B cell (primary cell): Measurements from ENCODE around the gene PLCL1. TPM values are rescaled to one million over a fixed set of nuclear protein-coding genes. Genes with fewer than 3 reads are reported as not detected.

Source experiments
- ATAC-seq: fragments of 200-7000 bp; cut with Tn5 transposase; one replicate; pipeline ENCODE4 v1.10.0; 2021; ENCODE audit warnings: low read depth, mild to moderate bottlenecking, moderate number of reproducible peaks, moderate library complexity
- CTCF ChIA-PET: fragments of 350-600 bp; sonication (Branson Sonifier 250); formaldehyde crosslinking; loops from one replicate; lab custom pipeline; 2021; ENCODE audit warnings: antibody characterized with exemption, inconsistent platforms; lab: Charles Lee
- POLR2A ChIA-PET: fragments of 350-600 bp; sonication (Branson Sonifier 250); formaldehyde crosslinking; loops from one replicate; lab custom pipeline; 2021; ENCODE audit warnings: antibody characterized with exemption; lab: Charles Lee
- DNase-seq: peaks from one replicate; pipeline ENCODE4 v3.0.0; 2013
- H2AFZ ChIP-seq: 2 replicates; pipeline ENCODE4 v1.6.1; 2012; ENCODE audit warnings: mild to moderate bottlenecking, low read depth, low read length; ENCODE audit not compliant: insufficient read depth, poor library complexity, severe bottlenecking
- H3K27ac ChIP-seq, 2 donors: 1 replicate in 1 of 2; 2 replicates in 1 of 2; pipeline ENCODE4 v1.5.1; 2012 to 2013; ENCODE audit warnings: low read length in 2 of 2, mild to moderate bottlenecking in 2 of 2, moderate library complexity in 1 of 2
- H3K27me3 ChIP-seq, 4 experiments: fragments of 200-600 bp in 1 of 4; sonication (generic) in 1 of 4; replicated peaks in 1 of 4; 1 replicate in 2 of 4; 2 replicates in 2 of 4; pipeline versions ENCODE4 v1.6.1 to v1.7.0; 2013 to 2016; ENCODE audit warnings: low read length in 3 of 4, mild to moderate bottlenecking in 2 of 4, mixed read lengths in 1 of 4, moderate library complexity in 1 of 4; ENCODE audit not compliant: insufficient read depth in 4 of 4, control insufficient read depth in 3 of 4; ENCODE audit errors: control extremely low read depth in 1 of 4
- H3K36me3 ChIP-seq, 2 experiments: replicated peaks in 1 of 2; 1 replicate in 1 of 2; 2 replicates in 1 of 2; pipeline versions ENCODE4 v1.6.1 to v1.7.1; 2013; ENCODE audit warnings: low read length in 1 of 2; ENCODE audit not compliant: insufficient read depth in 2 of 2, control insufficient read depth in 1 of 2; ENCODE audit errors: control extremely low read depth in 1 of 2, extremely low read depth in 1 of 2
- H3K4me1 ChIP-seq, 2 donors: fragments of 200-600 bp in 1 of 2; sonication (generic) in 1 of 2; 1 replicate in 1 of 2; 2 replicates in 1 of 2; pipeline versions ENCODE4 v1.5.1 to v1.6.1; 2013 to 2017; ENCODE audit warnings: low read length in 2 of 2; ENCODE audit not compliant: control insufficient read depth in 2 of 2, insufficient read depth in 2 of 2
- H3K4me2 ChIP-seq: replicated peaks from 2 replicates; pipeline ENCODE3; 2012; ENCODE audit warnings: mild to moderate bottlenecking, low read depth, low read length; ENCODE audit not compliant: poor library complexity, severe bottlenecking
- H3K4me3 ChIP-seq, 5 experiments: fragments of 200-600 bp in 1 of 5; sonication (generic) in 1 of 5; 1 replicate in 3 of 5; 2 replicates in 2 of 5; pipeline versions ENCODE4 v1.5.1 to v1.7.0; 2011 to 2016; ENCODE audit warnings: low read length in 4 of 5, mild to moderate bottlenecking in 4 of 5, low read depth in 2 of 5, control low read depth in 1 of 5, moderate library complexity in 1 of 5; ENCODE audit not compliant: insufficient read depth in 1 of 5; ENCODE audit errors: control extremely low read depth in 1 of 5, extremely low read depth in 1 of 5
- H3K79me2 ChIP-seq: fragments of 200-600 bp; sonication (generic); one replicate; pipeline ENCODE4 v1.6.0; 2016; ENCODE audit warnings: low read length; ENCODE audit not compliant: control insufficient read depth, insufficient read depth
- H3K9ac ChIP-seq: fragments of 200-600 bp; sonication (generic); 2 replicates; pipeline ENCODE4 v1.6.1; 2017; ENCODE audit warnings: mild to moderate bottlenecking, low read length, moderate library complexity
- H3K9me3 ChIP-seq, 3 donors: one replicate each; pipeline versions ENCODE4 v1.6.1 to v1.7.1; 2013; ENCODE audit warnings: low read length in 2 of 3; ENCODE audit not compliant: control insufficient read depth in 2 of 3, insufficient read depth in 1 of 3; ENCODE audit errors: control extremely low read depth in 1 of 3
- H4K20me1 ChIP-seq: 2 replicates; pipeline ENCODE4 v1.6.0; 2012; ENCODE audit warnings: mild to moderate bottlenecking, low read length; ENCODE audit not compliant: insufficient read depth, control insufficient read depth, poor library complexity, severe bottlenecking
- H3K27ac Mint-ChIP-seq: one replicate; pipeline ENCODE4 v1.8.0; 2021; ENCODE audit warnings: mixed read lengths
- H3K27me3 Mint-ChIP-seq: one replicate; pipeline ENCODE4 v1.8.0; 2021; ENCODE audit warnings: mixed read lengths
- H3K4me1 Mint-ChIP-seq: one replicate; pipeline ENCODE4 v1.8.0; 2021; ENCODE audit warnings: mixed read lengths
- H3K4me3 Mint-ChIP-seq: one replicate; pipeline ENCODE4 v1.8.0; 2021; ENCODE audit warnings: mixed read lengths
- H3K9me3 Mint-ChIP-seq: one replicate; pipeline ENCODE4 v1.8.0; 2022; ENCODE audit warnings: mixed read lengths; ENCODE audit not compliant: insufficient read depth
- EZH2 ChIP-seq: IDR thresholded peaks from 2 replicates; pipeline ENCODE4 v1.6.1; 2012; ENCODE audit warnings: borderline replicate concordance, low read depth, mild to moderate bottlenecking, moderate library complexity, low read length; ENCODE audit not compliant: insufficient read depth, poor library complexity, severe bottlenecking
- WGBS: methylation state at CpG from one replicate; pipeline ENCODE4 v1.1.5; 2013; ENCODE audit warnings: missing lambda C conversion rate; ENCODE audit not compliant: insufficient coverage; 5-methylcytosine and 5-hydroxymethylcytosine counted together
- intact Hi-C: fragments of 100-400 bp; cut with micrococcal nuclease; formaldehyde crosslinking; loops from one replicate; pipeline ENCODE4 v1.10.0; 2022
- polyA plus RNA-seq: library from polyadenylated mRNA; depleted of rRNA; stranded (reverse); fragments of >200 nt; gene quantifications from 2 replicates; pipeline ENCODE4 v1.2.3, GENCODE V29; 2012
- total RNA-seq, 2 donors: library from RNA; stranded (reverse); fragments of 120-200 nt in 1 of 2; gene quantifications; 1 replicate in 1 of 2; 2 replicates in 1 of 2; pipeline versions ENCODE4 v1.2.3 to v1.2.4, GENCODE V29; 2013 to 2022
- TF ChIP-seq, protein P1 (sequence below): fragments of 200-600 bp; IDR thresholded peaks from one replicate; pipeline ENCODE4 v1.8.0; 2022; ENCODE audit warnings: antibody characterized with exemption, mild to moderate bottlenecking

PLCL1 gene
- total and polyA plus RNA-seq, 2 donors (not counting 1 experiment from before 2014, with no cell fraction given): 0.07 to 0.25 TPM

DNA sequence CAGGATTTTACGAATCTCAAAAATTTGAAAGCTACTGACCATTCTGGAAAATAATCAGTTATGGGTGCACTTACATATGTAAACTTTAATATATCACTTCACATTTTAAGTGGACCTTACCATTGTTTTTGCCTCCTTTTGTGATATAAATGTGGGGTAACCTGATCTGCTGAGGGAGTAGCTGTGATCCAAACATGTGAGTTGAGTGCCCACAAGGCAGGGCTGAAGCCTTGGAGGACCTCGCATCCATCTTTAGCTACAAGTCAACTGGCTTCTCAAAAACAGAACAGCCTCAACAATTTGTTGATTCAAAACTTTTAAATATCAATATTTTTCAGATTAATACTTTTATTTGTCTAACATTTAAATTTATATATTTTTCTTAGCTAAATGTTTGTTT, 178.2 kb downstream of the PLCL1 start:
- Histone ChIP-seq H3K27me3 (no peaks in the 10 kb centered on the region), H3K36me3 (no peaks in the 10 kb centered on the region), H2AFZ (no peak overlapping the region), H3K9ac (no peak overlapping the region), H3K79me2 (no peaks in the 10 kb centered on the region), H4K20me1 (no peaks in the 10 kb centered on the region), H3K4me3 (no peak overlapping the region), H3K27ac (no peak overlapping the region), H3K4me2 (no peak overlapping the region), H3K4me1 (no peaks in the 10 kb centered on the region), H3K9me3 (no peaks in the 10 kb centered on the region)
- POLR2A ChIA-PET: no interaction called here
- TF ChIP-seq, protein P1, sequence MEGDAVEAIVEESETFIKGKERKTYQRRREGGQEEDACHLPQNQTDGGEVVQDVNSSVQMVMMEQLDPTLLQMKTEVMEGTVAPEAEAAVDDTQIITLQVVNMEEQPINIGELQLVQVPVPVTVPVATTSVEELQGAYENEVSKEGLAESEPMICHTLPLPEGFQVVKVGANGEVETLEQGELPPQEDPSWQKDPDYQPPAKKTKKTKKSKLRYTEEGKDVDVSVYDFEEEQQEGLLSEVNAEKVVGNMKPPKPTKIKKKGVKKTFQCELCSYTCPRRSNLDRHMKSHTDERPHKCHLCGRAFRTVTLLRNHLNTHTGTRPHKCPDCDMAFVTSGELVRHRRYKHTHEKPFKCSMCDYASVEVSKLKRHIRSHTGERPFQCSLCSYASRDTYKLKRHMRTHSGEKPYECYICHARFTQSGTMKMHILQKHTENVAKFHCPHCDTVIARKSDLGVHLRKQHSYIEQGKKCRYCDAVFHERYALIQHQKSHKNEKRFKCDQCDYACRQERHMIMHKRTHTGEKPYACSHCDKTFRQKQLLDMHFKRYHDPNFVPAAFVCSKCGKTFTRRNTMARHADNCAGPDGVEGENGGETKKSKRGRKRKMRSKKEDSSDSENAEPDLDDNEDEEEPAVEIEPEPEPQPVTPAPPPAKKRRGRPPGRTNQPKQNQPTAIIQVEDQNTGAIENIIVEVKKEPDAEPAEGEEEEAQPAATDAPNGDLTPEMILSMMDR: no peak
- no peak for TF ChIP-seq EZH2
- ATAC-seq (no peak), DNase-seq (no peak)
- 78% methylated on average over 1 of the region's 2 CpGs for whole genome bisulfite sequencing
- CTCF ChIA-PET: no interaction called here
- peaks cover 3% of the 10 kb centered on the region for H3K27me3 Mint-ChIP-seq
- intact Hi-C loops: no loop called here
- no peaks in the 10 kb centered on the region for H3K4me1 Mint-ChIP-seq
- no peak overlapping the region for H3K4me3 Mint-ChIP-seq
- H3K9me3 Mint-ChIP-seq: no peaks in the 10 kb centered on the region
- no peak overlapping the region for H3K27ac Mint-ChIP-seq

DNA sequence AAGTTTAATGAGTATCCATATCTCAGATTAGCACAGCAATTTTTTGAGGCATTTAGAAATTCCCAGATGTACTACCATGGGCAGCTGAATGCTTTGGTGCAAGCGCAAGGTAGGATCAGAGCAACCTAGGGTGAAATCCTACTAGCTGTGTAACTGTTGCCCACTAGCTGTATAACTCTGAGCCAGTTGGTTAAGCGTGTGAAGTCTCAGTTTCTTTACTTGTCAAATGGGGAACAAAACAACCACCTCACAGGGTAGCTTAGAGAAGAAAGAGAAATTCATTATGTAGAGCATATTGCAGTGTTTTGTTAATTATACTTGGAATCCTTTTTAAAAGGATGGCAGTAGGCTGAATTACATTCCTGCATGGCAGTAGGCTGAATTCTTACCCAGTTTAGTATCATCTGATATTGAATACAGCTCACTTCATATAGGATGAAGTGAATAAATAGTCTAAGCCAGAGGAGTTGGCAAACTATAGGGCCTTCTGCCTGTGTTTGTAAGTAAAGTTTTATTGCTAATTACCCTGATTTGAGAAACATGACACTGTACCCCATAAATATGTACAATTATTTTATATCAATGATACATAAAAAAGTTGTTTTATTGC, 180.7 kb downstream of the PLCL1 start:
- Histone ChIP-seq H3K4me2 (no peak overlapping the region), H3K27me3 (no peaks in the 10 kb centered on the region), H3K4me1 (no peaks in the 10 kb centered on the region), H2AFZ (no peak overlapping the region), H3K9me3 (no peaks in the 10 kb centered on the region), H3K36me3 (no peaks in the 10 kb centered on the region), H4K20me1 (no peaks in the 10 kb centered on the region), H3K79me2 (no peaks in the 10 kb centered on the region), H3K27ac (no peak overlapping the region), H3K9ac (no peak overlapping the region), H3K4me3 (no peak overlapping the region)
- Mint-ChIP-seq H3K27ac (no peak overlapping the region), H3K27me3 (no peaks in the 10 kb centered on the region), H3K9me3 (no peaks in the 10 kb centered on the region), H3K4me1 (no peaks in the 10 kb centered on the region), H3K4me3 (no peak overlapping the region)
- no peak for TF ChIP-seq EZH2
- TF ChIP-seq, protein P1: no peak
- no peak for DNase-seq
- CTCF ChIA-PET: interaction anchor here (0.7 kb wide), 1 partner anchor 29 kb away, joined by 3 read pairs; no protein-coding TSS in a partner anchor
- POLR2A ChIA-PET: no interaction called here
- intact Hi-C loops: no loop called here
- ATAC-seq: no peak
- 100% methylated on average over 1 of the region's 2 CpGs for WGBS
